GM12872 (cell line): ENCODE data around the gene DDX47.

ENCODE experiments used
- TF ChIP-seq, protein P1 (sequence below): IDR thresholded peaks from 3 replicates; pipeline ENCODE4 v1.5.1; 2011; ENCODE audit warnings: low read depth, mild to moderate bottlenecking, low read length, moderate library complexity; ENCODE audit not compliant: insufficient read depth

DDX47 gene

DNA sequence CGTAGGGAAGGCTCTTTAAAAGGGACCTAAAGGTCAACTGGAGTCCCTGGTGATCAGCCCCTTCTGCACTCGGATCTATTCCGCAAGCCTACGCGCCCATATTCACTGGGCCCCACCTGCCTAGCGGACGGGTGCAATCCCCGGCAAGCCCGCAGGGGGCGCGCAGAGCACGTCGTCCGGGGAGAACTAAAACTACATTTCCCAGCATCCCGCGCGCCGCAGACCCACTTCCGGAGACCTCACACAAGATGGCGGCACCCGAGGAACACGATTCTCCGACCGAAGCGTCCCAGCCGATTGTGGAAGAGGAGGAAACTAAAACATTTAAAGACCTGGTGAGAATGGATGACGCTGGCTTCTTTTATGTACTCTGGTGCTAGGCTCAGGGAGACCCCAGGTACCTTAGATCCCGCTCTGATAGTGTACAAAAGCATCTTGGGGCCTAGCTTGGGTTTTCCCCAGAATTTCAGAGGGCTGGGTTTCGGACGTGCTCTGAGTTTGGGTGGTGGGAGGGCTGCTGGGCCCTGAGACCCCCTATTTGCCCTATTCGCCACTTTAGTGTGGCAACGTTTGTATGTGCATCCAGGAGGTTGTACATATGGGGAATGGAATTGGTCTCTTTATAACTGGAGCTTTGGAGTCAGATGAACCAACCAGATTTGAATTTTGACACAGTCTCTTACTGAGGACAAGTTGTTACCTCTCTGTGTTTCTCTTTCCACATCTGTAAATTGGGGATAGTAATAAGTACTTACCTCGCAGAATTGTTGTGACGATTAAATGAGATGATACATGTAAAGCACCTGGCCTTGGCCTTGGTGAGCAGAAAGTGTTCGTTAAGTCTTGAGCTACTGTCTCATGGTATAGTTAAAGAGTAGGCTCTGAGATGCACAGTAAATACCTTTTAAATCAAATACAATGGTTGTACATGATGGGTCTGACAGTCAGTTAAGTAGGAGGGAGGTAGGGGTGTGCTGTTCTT is at the start of gene DDX47:
TSS of gene DDX47 (plus strand) at position 227 of the 982 bp plus-strand sequence. CDS start at position 249, 22 bp downstream.
- TF ChIP-seq, protein P1, sequence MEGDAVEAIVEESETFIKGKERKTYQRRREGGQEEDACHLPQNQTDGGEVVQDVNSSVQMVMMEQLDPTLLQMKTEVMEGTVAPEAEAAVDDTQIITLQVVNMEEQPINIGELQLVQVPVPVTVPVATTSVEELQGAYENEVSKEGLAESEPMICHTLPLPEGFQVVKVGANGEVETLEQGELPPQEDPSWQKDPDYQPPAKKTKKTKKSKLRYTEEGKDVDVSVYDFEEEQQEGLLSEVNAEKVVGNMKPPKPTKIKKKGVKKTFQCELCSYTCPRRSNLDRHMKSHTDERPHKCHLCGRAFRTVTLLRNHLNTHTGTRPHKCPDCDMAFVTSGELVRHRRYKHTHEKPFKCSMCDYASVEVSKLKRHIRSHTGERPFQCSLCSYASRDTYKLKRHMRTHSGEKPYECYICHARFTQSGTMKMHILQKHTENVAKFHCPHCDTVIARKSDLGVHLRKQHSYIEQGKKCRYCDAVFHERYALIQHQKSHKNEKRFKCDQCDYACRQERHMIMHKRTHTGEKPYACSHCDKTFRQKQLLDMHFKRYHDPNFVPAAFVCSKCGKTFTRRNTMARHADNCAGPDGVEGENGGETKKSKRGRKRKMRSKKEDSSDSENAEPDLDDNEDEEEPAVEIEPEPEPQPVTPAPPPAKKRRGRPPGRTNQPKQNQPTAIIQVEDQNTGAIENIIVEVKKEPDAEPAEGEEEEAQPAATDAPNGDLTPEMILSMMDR = peak; percentile 94

DNA sequence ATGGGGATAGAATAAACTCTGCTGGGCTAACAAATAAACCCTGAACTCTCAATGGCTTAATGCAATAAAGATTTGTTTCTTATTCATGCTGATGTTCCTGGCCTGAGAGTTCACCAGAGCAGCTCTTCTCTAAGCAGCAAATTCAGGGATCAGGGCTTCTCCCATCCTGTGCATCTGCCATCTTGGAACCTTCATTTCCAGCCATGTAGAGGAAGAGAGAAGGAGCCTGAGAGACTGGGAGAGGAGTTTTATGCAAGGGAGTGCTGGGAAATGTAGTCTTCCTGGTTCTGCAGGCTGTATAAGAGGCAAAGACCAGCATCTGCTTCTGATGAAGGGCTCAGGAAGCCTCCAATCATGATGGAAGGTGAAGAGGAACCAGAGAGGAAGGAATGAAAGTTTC is 48.3 kb upstream of the DDX47 start:
- TF ChIP-seq, protein P1 = no peak

DNA sequence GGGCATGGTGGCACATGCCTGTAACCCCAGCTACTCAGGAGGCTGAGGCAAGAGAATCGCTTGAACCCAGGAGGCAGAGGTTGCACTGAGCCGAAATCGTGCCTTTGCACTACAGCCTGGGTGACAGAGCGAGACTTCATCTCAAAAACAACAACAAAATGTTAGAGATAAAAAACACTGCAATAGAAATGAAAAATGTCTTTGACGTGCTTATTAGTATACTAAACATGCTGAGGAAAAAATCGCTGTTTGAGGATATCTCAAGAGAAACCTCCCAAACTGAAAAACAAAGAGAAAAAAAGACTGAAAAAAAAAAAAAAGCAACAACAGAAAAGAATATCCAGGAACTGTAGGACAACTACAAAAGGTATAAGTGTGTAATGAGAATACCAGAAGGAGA is 42.9 kb upstream of the DDX47 start:
- TF ChIP-seq, protein P1 = no peak

DNA sequence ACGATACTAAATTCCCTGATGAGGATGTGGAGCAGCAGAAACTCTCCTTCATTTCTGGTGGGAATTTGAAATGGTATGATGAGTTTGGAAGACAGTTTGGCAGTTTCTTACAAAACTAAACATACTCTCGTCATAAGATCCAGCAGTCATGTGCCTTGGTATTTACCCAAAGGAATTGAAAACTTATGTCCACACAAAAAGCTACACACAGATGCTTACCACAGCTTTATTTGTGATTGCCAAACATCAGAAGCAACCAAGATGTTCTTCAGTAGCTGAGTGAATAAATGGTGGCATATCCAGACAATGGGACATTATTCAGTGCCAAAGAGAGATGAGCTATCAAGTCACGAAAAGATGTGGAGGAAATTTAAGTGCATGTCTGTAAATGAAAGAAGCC is 38.4 kb upstream of the DDX47 start:
- TF ChIP-seq, protein P1 = no peak

DNA sequence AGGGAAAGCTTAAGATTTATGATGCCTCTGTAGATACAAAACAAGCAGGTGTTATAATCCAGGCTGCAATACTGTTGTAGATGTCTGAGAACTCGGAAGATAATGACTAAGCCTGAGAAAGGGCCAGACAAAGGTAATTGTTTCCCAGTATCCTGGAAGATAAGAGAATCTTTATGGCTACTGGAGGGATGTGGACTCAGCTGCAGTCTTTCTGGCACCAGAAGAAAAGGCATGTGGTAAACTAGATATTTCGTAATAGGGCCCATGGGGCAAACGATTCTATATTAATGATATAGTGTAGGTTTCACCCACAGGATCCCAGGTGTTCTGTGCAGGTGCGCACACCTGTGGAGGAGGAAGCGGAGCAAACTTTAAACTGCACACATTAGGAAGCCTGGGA is 36.9 kb upstream of the DDX47 start:
- TF ChIP-seq, protein P1 = no peak

DNA sequence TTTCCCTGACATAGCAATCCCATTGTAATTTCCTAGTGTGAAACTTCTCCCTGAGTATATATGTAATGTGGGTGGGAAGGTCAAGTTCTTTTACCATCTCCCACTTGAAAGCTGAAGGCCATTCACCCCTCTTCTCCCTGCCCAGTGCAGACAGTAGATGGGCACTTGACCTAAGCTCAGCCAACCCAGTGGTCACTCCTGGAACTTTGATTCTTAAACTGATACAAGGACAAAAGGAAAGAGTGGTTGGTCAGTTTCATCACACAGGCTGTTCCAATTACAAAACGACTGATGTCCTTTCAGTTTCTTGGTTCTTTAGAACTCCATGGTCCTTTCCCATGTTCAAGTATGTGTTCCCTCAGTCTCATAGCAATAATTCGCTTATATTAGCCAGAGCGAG is 36.1 kb upstream of the DDX47 start:
- TF ChIP-seq, protein P1 = no peak

DNA sequence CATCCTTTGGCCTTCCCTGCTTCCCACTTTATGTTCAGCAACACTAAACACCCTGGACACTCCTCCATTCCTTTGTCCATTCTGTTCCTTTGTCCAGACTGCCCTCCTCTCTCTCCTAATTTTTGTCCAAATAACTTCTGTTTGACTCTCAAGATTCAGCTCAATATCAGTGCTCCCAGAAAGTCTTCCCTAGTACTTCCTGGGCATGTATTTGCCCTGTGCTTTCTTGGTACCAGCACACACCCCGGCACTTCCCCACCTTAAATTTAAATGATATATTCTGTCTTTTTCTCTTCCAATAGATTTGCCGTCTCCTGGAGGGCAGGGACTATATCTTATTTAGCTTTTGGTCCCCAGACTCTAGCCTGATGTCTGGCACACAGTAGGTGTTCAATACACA is 34.1 kb upstream of the DDX47 start:
- TF ChIP-seq, protein P1 = no peak
